A673 (cell line): ENCODE data around the gene DPYSL5. TPM values are rescaled to one million over a fixed set of nuclear protein-coding genes. Genes with fewer than 3 reads are reported as not detected.

Experiments
- BruUV-seq: library from RNA; stranded (reverse); fragments of 400-500 nt; replicated peaks from 2 replicates; lab custom pipeline; 2021; lab: Mats Ljungman, UMichigan
- CTCF ChIA-PET: fragments of 300-600 bp; sonication (Branson Sonifier 250); formaldehyde crosslinking; loops from one replicate; lab custom pipeline; 2022; ENCODE audit warnings: antibody characterized with exemption; lab: Charles Lee
- POLR2A ChIA-PET: fragments of 300-600 bp; sonication (Branson Sonifier 250); formaldehyde crosslinking; loops from one replicate; lab custom pipeline; 2022; ENCODE audit warnings: antibody characterized with exemption; ENCODE audit not compliant: low non-redundant PET; lab: Charles Lee
- DNase-seq: peaks from one replicate; pipeline ENCODE4 v3.0.0-alpha.2; 2015; ENCODE audit warnings: low spot score
- H3K27ac ChIP-seq: fragments of 200-600 bp; sonication (generic); 2 replicates; pipeline ENCODE4 v1.5.1; 2016; ENCODE audit warnings: mixed run types, low read depth, mild to moderate bottlenecking, mixed read lengths, antibody characterized with exemption, low read length; ENCODE audit not compliant: poor library complexity, severe bottlenecking
- H3K27me3 ChIP-seq: fragments of 200-600 bp; sonication (generic); replicated peaks from 2 replicates; pipeline ENCODE4 v1.6.1; 2017; ENCODE audit warnings: mixed run types, low read depth, mild to moderate bottlenecking, mixed read lengths, antibody characterized with exemption, low read length; ENCODE audit not compliant: insufficient read depth, poor library complexity
- H3K36me3 ChIP-seq: fragments of 200-600 bp; sonication (generic); 2 replicates; pipeline ENCODE4 v1.6.1; 2016; ENCODE audit warnings: mixed run types, mild to moderate bottlenecking, mixed read lengths, antibody characterized with exemption, low read length; ENCODE audit not compliant: insufficient read depth, poor library complexity, severe bottlenecking
- H3K4me1 ChIP-seq: fragments of 200-600 bp; sonication (generic); 2 replicates; pipeline ENCODE4 v1.6.1; 2017; ENCODE audit warnings: mixed run types, mild to moderate bottlenecking, mixed read lengths, antibody characterized with exemption, low read length; ENCODE audit not compliant: insufficient read depth, poor library complexity, severe bottlenecking
- H3K4me3 ChIP-seq: fragments of 200-600 bp; sonication (generic); 2 replicates; pipeline ENCODE4 v1.5.1; 2016; ENCODE audit warnings: low read depth, mixed run types, mild to moderate bottlenecking, mixed read lengths, low read length; ENCODE audit not compliant: poor library complexity, severe bottlenecking
- H3K9me3 ChIP-seq: fragments of 200-600 bp; sonication (generic); 2 replicates; pipeline ENCODE4 v1.6.1; 2016; ENCODE audit warnings: mixed run types, low read depth, mild to moderate bottlenecking, mixed read lengths, antibody characterized with exemption, low read length; ENCODE audit not compliant: poor library complexity, severe bottlenecking
- CTCF ChIP-seq: fragments of 300-800, 200-600 bp; sonication (generic); conservative IDR thresholded peaks from 2 replicates; pipeline ENCODE4 v1.5.1; 2017; ENCODE audit warnings: low read depth, mild to moderate bottlenecking, antibody characterized with exemption, low read length, moderate library complexity, mixed read lengths
- EZH2 ChIP-seq: fragments of 200-600 bp; sonication (generic); IDR thresholded peaks from 2 replicates; pipeline ENCODE4 v1.6.1; 2017; ENCODE audit warnings: borderline replicate concordance, low read depth, mild to moderate bottlenecking, mixed read lengths, antibody characterized with exemption, low read length; ENCODE audit not compliant: poor library complexity, severe bottlenecking
- intact Hi-C: fragments of 100-400 bp; cut with micrococcal nuclease; formaldehyde crosslinking; loops from one replicate; pipeline ENCODE4 v1.10.0; 2022; ENCODE audit not compliant: unreplicated experiment
- total RNA-seq: library from RNA; stranded (reverse); gene quantifications from 2 replicates; pipeline ENCODE4 v1.2.3, GENCODE V29; 2021

The DPYSL5 gene
- total RNA-seq, 1 experiment from 2014 or later, result 110 TPM

GRCh38 chr2:26979741-26980140 lies 131.8 kb downstream of the DPYSL5 start:
- Histone ChIP-seq H3K27me3 (no peaks in the 10 kb centered on the region), H3K4me3 (no peak overlapping the region), H3K4me1 (peaks cover 4% of the 10 kb centered on the region), H3K36me3 (no peaks in the 10 kb centered on the region), H3K9me3 (no peaks in the 10 kb centered on the region), H3K27ac (no peak overlapping the region)
- TF ChIP-seq CTCF, result no peak
- no peak for TF ChIP-seq EZH2
- POLR2A ChIA-PET, result no interaction called here
- CTCF ChIA-PET, result no interaction called here
- BruUV-seq, result no TSS peak
- no peak for DNase-seq
- intact Hi-C loops, result no loop called here

- H3K9me3 ChIP-seq, result no peaks in the 10 kb centered on the region
- peaks cover 4% of the 10 kb centered on the region for H3K4me1 ChIP-seq
- ChIA-PET CTCF (no interaction called here), POLR2A (no interaction called here)
- no peak overlapping the region for H3K4me3 ChIP-seq
- no peak overlapping the region for H3K27ac ChIP-seq
- no TSS peak for BruUV-seq
- H3K36me3 ChIP-seq, result no peaks in the 10 kb centered on the region
- DNase-seq, result no peak
- intact Hi-C loops, result no loop called here
- TF ChIP-seq CTCF, result no peak
- no peak for TF ChIP-seq EZH2
- H3K27me3 ChIP-seq, result no peaks in the 10 kb centered on the region
These were observed 133.0 kb downstream of the DPYSL5 start for GRCh38 chr2:26980971-26981370.

DNA sequence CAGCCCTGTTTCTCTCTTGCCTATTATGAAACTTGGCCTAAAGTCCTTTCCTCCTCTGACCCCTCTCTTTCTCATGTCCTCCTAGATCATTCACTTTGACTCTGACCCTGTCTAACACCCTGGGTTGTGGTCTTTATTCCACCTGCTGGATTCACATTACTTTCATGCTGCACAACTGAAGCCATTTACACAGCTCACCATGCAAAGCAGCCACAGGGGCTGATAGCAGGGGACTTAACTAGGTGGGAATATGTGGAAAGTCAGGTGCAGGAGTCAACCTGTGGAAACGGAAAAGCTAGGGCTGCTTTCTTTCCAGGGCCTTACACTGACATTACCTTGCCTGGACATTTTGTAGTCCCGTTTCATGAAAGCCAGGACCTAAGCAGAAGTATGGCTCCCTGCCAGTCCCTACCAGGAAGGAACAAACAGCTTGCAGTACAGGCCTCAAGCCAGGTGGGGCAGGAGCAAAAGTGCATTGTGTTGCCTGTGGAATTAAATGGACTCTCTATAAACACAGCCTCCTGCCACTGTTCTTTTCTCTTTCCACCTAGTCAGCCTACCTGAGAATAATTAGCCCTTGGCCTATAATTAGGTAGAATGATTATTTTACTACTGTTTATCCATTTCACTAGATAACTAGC lies 134.3 kb downstream of the DPYSL5 start:
- no peak overlapping the region for H3K4me3 ChIP-seq
- no peaks in the 10 kb centered on the region for H3K9me3 ChIP-seq
- no TSS peak for BruUV-seq
- intact Hi-C loops, result no loop called here
- no peak for TF ChIP-seq EZH2
- TF ChIP-seq CTCF, result 0 out of 2 replicates have a peak, but pooled peaks have one; percentile 15
- ChIA-PET CTCF (interaction anchor here (0.6 kb wide), 1 partner anchor 20 kb away, joined by 3 read pairs; no protein-coding TSS in a partner anchor), POLR2A (interaction anchor here (0.7 kb wide), 1 partner anchor 27 kb away, joined by 3 read pairs; no protein-coding TSS in a partner anchor)
- no peaks in the 10 kb centered on the region for H3K27me3 ChIP-seq
- H3K36me3 ChIP-seq, result no peaks in the 10 kb centered on the region
- no peak overlapping the region for H3K27ac ChIP-seq
- DNase-seq, result no peak
- H3K4me1 ChIP-seq, result peaks cover 1% of the 10 kb centered on the region
